PFSK-1 (cell line): ENCODE measurements around the gene CASQ2.

ENCODE experiments used
- FOXP2 ChIP-seq: optimal IDR thresholded peaks from 2 replicates; pipeline ENCODE3; 2011; ENCODE audit warnings: borderline replicate concordance, control low read depth, inconsistent platforms; ENCODE audit not compliant: insufficient read depth; ENCODE audit errors: extremely low read length, extremely low read depth
- POLR2AphosphoS5 ChIP-seq: IDR thresholded peaks from 2 replicates; pipeline ENCODE4 v1.6.1; 2012; ENCODE audit warnings: low read depth, mild to moderate bottlenecking, control low read depth, low read length, moderate library complexity
- SIN3A ChIP-seq: IDR thresholded peaks from 2 replicates; pipeline ENCODE4 v1.6.1; 2012; ENCODE audit warnings: mild to moderate bottlenecking, low read length, moderate library complexity, borderline replicate concordance; ENCODE audit not compliant: insufficient read depth
- TAF1 ChIP-seq: IDR thresholded peaks from 2 replicates; pipeline ENCODE4 v1.6.1; 2012; ENCODE audit warnings: low read length, control low read depth, borderline replicate concordance; ENCODE audit not compliant: insufficient read depth
- TF ChIP-seq, protein P1 (sequence below), 2 experiments: IDR thresholded peaks; 2 replicates each; pipeline versions ENCODE4 v1.6.1 to v1.8.0; 2011 to 2012; ENCODE audit warnings: low read depth in 2 of 2, low read length in 2 of 2, control low read depth in 1 of 2, inconsistent platforms in 1 of 2, mild to moderate bottlenecking in 1 of 2, moderate library complexity in 1 of 2; ENCODE audit not compliant: insufficient read depth in 1 of 2

CASQ2 gene

DNA sequence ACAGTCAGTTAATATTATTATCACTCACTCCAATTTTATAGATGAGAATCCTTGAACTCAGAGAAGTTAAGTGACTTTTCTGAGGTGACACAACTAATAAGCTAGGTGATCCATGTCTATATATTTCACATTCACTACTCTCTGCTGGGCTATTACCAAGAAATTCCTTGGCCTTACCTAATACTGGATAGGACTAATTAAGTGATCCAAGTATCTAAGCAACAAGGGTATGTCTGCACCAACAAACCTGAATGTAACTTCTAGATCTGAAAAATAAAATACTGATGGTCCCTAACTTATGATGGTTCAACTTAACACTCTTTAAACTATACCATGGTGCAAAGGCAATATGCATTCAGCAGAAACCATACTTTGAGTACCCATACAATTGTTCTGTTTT, 14.8 kb upstream of the CASQ2 start:
- TF ChIP-seq SIN3A (no peak), TAF1 (no peak), FOXP2 (no peak), POLR2AphosphoS5 (no peak)
- TF ChIP-seq, protein P1, sequence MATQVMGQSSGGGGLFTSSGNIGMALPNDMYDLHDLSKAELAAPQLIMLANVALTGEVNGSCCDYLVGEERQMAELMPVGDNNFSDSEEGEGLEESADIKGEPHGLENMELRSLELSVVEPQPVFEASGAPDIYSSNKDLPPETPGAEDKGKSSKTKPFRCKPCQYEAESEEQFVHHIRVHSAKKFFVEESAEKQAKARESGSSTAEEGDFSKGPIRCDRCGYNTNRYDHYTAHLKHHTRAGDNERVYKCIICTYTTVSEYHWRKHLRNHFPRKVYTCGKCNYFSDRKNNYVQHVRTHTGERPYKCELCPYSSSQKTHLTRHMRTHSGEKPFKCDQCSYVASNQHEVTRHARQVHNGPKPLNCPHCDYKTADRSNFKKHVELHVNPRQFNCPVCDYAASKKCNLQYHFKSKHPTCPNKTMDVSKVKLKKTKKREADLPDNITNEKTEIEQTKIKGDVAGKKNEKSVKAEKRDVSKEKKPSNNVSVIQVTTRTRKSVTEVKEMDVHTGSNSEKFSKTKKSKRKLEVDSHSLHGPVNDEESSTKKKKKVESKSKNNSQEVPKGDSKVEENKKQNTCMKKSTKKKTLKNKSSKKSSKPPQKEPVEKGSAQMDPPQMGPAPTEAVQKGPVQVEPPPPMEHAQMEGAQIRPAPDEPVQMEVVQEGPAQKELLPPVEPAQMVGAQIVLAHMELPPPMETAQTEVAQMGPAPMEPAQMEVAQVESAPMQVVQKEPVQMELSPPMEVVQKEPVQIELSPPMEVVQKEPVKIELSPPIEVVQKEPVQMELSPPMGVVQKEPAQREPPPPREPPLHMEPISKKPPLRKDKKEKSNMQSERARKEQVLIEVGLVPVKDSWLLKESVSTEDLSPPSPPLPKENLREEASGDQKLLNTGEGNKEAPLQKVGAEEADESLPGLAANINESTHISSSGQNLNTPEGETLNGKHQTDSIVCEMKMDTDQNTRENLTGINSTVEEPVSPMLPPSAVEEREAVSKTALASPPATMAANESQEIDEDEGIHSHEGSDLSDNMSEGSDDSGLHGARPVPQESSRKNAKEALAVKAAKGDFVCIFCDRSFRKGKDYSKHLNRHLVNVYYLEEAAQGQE (IDR thresholded peaks at IDR 0.05; ENCODE audit: insufficient read depth in 1 of 2, low read depth in 2 of 2, low read length in 2 of 2) = no peak

DNA sequence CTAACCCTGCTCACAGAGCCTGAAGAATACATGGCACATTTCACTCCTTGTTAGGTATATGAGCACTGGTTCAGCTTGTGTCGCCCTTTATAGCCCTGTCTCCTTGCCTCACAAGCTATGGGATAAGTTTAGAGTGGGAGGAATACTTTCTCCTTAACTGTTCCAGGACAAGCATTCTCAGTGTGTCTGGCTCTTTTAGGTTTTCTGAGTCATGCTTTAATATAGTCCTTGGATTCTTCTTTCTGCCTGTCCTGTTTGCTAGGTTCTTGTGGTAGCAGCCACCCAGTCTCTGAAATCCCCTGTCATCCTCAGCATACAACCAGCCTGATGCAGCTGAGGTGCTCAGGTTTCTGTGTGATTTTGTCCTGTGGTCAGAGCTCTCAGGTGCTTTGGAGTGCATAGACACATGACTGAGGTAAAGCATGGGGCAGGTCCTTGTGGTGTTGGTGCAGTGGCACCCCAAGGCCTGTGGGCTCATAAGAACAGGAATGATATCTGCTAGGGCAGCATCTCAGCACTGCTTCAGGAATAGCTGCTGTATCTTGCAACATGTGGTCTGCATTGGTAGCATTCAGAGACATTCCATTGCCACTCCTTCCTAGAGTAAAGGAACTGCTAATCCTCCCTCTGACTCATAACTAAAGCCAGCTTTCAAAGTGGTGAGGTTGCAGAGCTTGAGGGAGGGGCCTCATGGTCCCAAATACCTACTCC, 14.2 kb upstream of the CASQ2 start:
- TF ChIP-seq POLR2AphosphoS5 (no peak), SIN3A (no peak), FOXP2 (no peak), TAF1 (no peak)
- TF ChIP-seq, protein P1 (IDR thresholded peaks at IDR 0.05; ENCODE audit: insufficient read depth in 1 of 2, low read depth in 2 of 2, low read length in 2 of 2) = no peak

DNA sequence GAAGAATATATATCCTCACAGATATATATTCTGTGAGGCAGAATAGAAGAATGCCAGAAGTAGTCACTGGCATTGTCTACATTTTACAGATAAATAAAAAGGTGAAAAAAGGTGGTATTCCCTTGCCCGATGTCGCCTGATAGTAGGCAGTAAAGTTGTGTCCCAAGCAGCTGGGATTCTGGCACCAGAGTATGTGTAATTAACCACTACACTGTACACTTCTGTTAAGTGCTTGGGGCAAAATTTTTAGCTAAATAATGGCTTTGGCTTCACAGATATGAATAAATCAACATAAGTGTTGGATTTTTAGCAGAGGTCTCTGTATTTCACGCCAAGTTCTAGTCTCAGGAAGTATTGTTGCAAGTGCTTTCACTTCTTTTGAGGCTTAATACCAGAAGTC, 13.3 kb upstream of the CASQ2 start:
- TF ChIP-seq, protein P1 (IDR thresholded peaks at IDR 0.05; ENCODE audit: insufficient read depth in 1 of 2, low read depth in 2 of 2, low read length in 2 of 2) = no peak

DNA sequence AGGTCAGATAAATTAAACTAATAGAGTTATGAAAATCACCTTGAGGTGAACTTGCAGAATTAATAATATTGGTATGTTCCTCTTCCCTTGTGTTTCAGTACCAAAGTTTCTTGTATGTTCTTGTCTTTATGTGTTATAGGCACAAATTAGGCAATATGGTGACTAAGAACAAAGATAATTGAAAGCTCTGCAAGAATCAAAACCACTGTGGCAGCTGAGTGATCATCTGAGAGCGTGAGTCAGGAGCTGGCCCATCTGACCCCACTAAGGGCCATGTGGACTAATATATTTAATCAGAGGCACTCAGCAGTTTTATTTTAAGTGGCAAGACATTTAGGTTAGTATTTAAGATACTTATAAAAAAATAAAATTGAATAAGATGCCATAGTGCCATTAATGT, 12.8 kb upstream of the CASQ2 start:
- TF ChIP-seq, protein P1 (IDR thresholded peaks at IDR 0.05; ENCODE audit: insufficient read depth in 1 of 2, low read depth in 2 of 2, low read length in 2 of 2) = no peak
- no peak for TF ChIP-seq SIN3A
- TF ChIP-seq TAF1 = no peak
- no peak for TF ChIP-seq POLR2AphosphoS5
- no peak for TF ChIP-seq FOXP2

DNA sequence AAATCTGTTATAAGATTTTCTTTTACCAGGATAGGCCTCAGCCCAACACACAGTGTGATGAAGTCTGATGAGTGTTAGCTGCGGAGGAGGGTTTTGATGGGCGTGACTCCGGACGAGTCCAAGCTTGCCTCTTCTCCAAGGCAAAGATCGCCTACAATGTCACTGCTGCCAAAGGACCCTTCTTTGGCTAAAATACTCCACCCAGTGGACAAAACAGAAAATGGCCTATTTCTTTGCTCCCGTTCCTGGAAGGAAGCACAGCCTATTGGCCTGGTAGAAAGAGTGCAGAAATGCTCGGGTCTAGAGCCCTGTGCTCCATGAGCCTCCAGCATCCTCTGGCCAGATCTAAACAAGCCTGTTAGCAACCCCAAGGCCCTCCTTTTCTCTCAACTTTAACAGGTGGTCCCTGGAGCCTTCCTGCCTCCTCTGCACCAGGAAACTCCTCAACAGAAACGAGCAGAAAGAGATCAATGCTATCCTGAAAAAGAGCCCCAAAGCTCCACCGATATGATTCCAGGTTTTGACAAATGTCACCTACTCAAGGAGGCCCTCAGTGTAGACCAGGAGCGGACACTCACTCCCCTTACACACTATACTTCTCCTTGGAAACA, 3.4 kb upstream of the CASQ2 start:
- no peak for TF ChIP-seq POLR2AphosphoS5
- no peak for TF ChIP-seq SIN3A
